ENCODE data around the gene LGALS12. TPM values are rescaled to one million over a fixed set of nuclear protein-coding genes. Genes with fewer than 3 reads are reported as not detected.
"Not testable (repeated sequence)": the region's sequence is repeated elsewhere in the genome, so short reads cannot be mapped to it uniquely, and the experiment has no call there.

The LGALS12 gene
- total RNA-seq, 2 experiments from 2014 or later = not detected

DNA sequence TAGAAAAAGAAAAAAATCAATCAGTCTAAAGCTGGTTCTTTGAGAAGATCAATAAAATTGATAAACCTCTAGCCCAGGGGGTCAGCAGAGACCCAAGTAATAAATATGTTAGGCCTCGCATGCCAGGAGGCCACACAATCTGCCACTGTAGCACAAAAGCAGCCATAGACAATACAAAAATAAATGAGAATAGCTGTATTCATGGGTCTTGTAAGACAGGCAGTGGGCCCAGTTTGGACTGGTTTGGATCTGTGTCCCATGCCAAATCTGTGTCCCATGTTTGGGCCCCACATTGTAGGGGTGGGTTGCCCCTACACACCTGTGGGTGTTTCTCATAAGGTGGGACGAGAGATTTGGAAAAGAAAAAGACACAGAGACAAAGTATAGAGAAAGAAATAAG lies 24.1 kb downstream of the LGALS12 start:
- no peaks in the 10 kb centered on the region for H3K27me3 Mint-ChIP-seq
- Histone ChIP-seq H3K4me1 (ENCODE audit: insufficient read depth, low read length) (peaks cover 49% of the 10 kb centered on the region), H3K4me3 (ENCODE audit: low read length) (no peak overlapping the region), H3K27me3 (ENCODE audit: control insufficient read depth in 1 of 2, insufficient read depth in 2 of 2, low read length in 2 of 2) (no peaks in the 10 kb centered on the region), H3K27ac (ENCODE audit: low read depth in 1 of 2, low read length in 2 of 2) (no peak overlapping the region), H3K9me3 (ENCODE audit: control insufficient read depth in 1 of 2, insufficient read depth in 1 of 2, low read length in 2 of 2) (no peaks in the 10 kb centered on the region), H3K36me3 (ENCODE audit: insufficient read depth, low read length) (no peaks in the 10 kb centered on the region)
- TF ChIP-seq CTCF (IDR thresholded peaks at IDR 0.05) = no peak
- CTCF ChIA-PET = no interaction called here
- ATAC-seq (ENCODE audit: poor library complexity) (no peak), DNase-seq (no peak)
- POLR2A ChIA-PET = interaction anchor here (1.3 kb wide), 1 partner anchor 15 kb away, joined by 3 read pairs; no protein-coding TSS in a partner anchor
- H3K27ac Mint-ChIP-seq = peak overlapping the region; percentile 74
- no peaks in the 10 kb centered on the region for H3K9me3 Mint-ChIP-seq
- H3K36me3 Mint-ChIP-seq (ENCODE audit: low read depth) = no peaks in the 10 kb centered on the region
- intact Hi-C loops (cut with DNase I, micrococcal nuclease) = loop anchor here in 1 of 2 experiments (2.0 to 10.0 kb wide), 2 partner anchors 105 to 141 kb away; partner anchors contain the start of gene ATL3
- peaks cover 68% of the 10 kb centered on the region for H3K4me1 Mint-ChIP-seq (ENCODE audit: low read depth)
- H3K4me3 Mint-ChIP-seq = no peak overlapping the region

DNA sequence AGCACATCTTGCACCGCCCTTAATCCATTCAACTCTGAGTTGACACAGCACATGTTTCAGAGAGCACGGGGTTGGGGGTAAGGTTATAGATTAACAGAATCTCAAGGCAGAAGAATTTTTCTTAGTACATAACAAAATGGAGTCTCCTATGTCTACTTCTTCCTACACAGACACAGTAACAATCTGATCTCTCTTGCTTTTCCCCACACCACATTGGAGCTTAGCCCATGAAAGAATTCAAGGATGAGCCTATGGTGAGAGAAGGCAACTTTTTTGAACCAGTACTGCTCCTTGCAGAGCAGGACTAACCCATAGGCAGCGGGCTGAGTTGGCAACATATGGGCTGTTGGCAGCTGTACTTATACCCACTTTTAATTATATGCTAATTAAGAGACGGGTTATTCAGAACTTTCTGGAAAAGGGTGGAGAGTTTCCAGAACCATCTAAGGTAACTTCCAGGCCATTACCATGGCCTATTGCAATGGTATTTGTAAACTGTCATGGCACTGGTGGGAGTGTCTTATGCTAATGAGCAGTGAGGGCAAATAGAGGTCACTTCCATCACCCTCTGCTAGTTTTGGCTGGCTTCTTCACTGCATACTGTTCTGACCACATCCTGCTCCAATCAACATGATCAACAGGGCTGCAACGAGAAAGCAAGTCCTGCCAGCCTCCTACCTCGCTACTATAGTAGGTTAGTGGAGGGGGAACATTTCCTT lies 25.3 kb downstream of the LGALS12 start:
- H3K27ac ChIP-seq (ENCODE audit: low read depth in 1 of 2, low read length in 2 of 2) = peak overlapping the region; percentile 30 to 59
- POLR2A ChIA-PET = interaction anchor here (0.7 to 3.8 kb wide), 11 partner anchors 10 to 82 kb away, joined by 3 to 44 read pairs (median 4); partner anchors contain the start of gene PLAAT2
- Mint-ChIP-seq H3K4me3 (peak overlapping the region; percentile 79), H3K4me1 (ENCODE audit: low read depth) (peaks cover 80% of the 10 kb centered on the region), H3K27ac (peak overlapping the region; percentile 98)
- H3K9me3 Mint-ChIP-seq; H3K27me3 ChIP-seq (ENCODE audit: control insufficient read depth in 1 of 2, insufficient read depth in 2 of 2, low read length in 2 of 2); H3K27me3 Mint-ChIP-seq; H3K36me3 Mint-ChIP-seq (ENCODE audit: low read depth); H3K9me3 ChIP-seq (ENCODE audit: control insufficient read depth in 1 of 2, insufficient read depth in 1 of 2, low read length in 2 of 2); CTCF ChIA-PET; H3K36me3 ChIP-seq (ENCODE audit: insufficient read depth, low read length): not testable (repeated sequence)
- peak in 13 of 14 experiments; percentile 31 to 95 (median 61) for DNase-seq
- ATAC-seq (ENCODE audit: poor library complexity) = peak; percentile 98
- H3K4me3 ChIP-seq (ENCODE audit: low read length) = peak overlapping the region; percentile 15
- intact Hi-C loops (cut with DNase I, micrococcal nuclease) = loop anchor here in 1 of 2 experiments (1.0 to 10.0 kb wide), 3 partner anchors 36 to 140 kb away; partner anchors contain the start of gene ATL3
- H3K4me1 ChIP-seq (ENCODE audit: insufficient read depth, low read length) = peaks cover 62% of the 10 kb centered on the region

GRCh38 chr11:63532117-63532516 lies 26.2 kb downstream of the LGALS12 start:
- Mint-ChIP-seq H3K27me3 (no peaks in the 10 kb centered on the region), H3K4me3 (peak overlapping the region; percentile 54), H3K4me1 (ENCODE audit: low read depth) (peaks cover 89% of the 10 kb centered on the region), H3K36me3 (ENCODE audit: low read depth) (peaks cover 7% of the 10 kb centered on the region), H3K9me3 (no peaks in the 10 kb centered on the region), H3K27ac (peak overlapping the region; percentile 98)
- no peaks in the 10 kb centered on the region for H3K27me3 ChIP-seq (ENCODE audit: control insufficient read depth in 1 of 2, insufficient read depth in 2 of 2, low read length in 2 of 2)
- POLR2A ChIA-PET = interaction anchor here (0.7 to 3.8 kb wide), 12 partner anchors 11 to 1653 kb away, joined by 3 to 44 read pairs (median 4); partner anchors contain the start of gene PLAAT2
- no peaks in the 10 kb centered on the region for H3K36me3 ChIP-seq (ENCODE audit: insufficient read depth, low read length)
- peak overlapping the region; percentile 30 to 59 for H3K27ac ChIP-seq (ENCODE audit: low read depth in 1 of 2, low read length in 2 of 2)
- intact Hi-C loops (cut with DNase I, micrococcal nuclease) = loop anchor here (2.0 to 10.0 kb wide), 2 partner anchors 21 to 103 kb away; no protein-coding TSS in a partner anchor
- H3K4me1 ChIP-seq (ENCODE audit: insufficient read depth, low read length) = peaks cover 65% of the 10 kb centered on the region
- ATAC-seq (ENCODE audit: poor library complexity) = peak; percentile 28
- no peak for DNase-seq
- no peak for TF ChIP-seq CTCF (IDR thresholded peaks at IDR 0.05)
- CTCF ChIA-PET = no interaction called here
- H3K9me3 ChIP-seq (ENCODE audit: control insufficient read depth in 1 of 2, insufficient read depth in 1 of 2, low read length in 2 of 2) = no peaks in the 10 kb centered on the region
- no peak overlapping the region for H3K4me3 ChIP-seq (ENCODE audit: low read length)
